AG09319 (cell line): ENCODE measurements around the gene CGNL1.

Source experiments
- DNase-seq: peaks from one replicate; pipeline ENCODE4 v3.0.0-alpha.2; 2010; ENCODE audit warnings: low read depth; ENCODE audit errors: extremely low read depth
- TF ChIP-seq, protein P1 (sequence below): IDR thresholded peaks from 2 replicates; pipeline ENCODE4 v1.5.1; 2011; ENCODE audit warnings: low read depth, mild to moderate bottlenecking, inconsistent platforms, low read length, moderate library complexity

The CGNL1 gene

DNA sequence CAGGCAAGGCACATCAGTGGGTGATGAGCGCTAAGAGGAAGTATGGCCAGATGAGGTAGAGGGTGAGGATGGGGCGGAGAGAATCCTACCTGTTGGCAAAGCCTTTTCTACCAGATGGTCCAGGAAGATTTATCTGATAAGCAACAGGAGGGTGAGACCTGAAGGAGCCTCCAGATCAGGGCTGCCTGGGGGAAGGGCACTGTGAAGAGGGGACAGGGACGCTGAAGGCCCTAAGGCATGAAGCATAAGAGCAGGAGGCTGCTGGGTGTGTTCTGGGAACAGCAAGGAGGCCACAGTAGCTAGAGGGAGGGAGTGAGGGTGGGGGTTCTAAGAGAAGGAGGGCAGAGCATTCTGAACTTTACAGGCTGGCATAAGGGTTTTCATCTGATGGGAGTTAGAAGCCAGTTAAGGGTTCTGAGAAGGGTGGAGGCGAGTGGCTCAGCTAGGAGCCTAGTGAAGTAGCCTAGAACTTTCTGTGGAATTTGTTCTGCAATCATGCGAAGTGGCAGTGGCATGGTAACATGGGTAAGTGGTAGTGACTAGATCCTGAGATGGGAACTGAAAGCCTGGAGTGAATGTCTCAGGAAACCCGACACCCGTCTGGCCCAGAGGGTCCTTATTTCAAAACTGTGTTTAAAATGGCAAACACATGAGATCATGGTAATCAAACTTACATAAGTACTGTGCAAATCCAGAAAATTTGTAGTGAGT, 29.9 kb downstream of the CGNL1 start:
- no peak for DNase-seq
- TF ChIP-seq, protein P1, sequence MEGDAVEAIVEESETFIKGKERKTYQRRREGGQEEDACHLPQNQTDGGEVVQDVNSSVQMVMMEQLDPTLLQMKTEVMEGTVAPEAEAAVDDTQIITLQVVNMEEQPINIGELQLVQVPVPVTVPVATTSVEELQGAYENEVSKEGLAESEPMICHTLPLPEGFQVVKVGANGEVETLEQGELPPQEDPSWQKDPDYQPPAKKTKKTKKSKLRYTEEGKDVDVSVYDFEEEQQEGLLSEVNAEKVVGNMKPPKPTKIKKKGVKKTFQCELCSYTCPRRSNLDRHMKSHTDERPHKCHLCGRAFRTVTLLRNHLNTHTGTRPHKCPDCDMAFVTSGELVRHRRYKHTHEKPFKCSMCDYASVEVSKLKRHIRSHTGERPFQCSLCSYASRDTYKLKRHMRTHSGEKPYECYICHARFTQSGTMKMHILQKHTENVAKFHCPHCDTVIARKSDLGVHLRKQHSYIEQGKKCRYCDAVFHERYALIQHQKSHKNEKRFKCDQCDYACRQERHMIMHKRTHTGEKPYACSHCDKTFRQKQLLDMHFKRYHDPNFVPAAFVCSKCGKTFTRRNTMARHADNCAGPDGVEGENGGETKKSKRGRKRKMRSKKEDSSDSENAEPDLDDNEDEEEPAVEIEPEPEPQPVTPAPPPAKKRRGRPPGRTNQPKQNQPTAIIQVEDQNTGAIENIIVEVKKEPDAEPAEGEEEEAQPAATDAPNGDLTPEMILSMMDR = no peak

GRCh38 chr15:57410373-57410772, 34.1 kb downstream of the CGNL1 start:
- TF ChIP-seq, protein P1 = no peak
- no peak for DNase-seq

DNA sequence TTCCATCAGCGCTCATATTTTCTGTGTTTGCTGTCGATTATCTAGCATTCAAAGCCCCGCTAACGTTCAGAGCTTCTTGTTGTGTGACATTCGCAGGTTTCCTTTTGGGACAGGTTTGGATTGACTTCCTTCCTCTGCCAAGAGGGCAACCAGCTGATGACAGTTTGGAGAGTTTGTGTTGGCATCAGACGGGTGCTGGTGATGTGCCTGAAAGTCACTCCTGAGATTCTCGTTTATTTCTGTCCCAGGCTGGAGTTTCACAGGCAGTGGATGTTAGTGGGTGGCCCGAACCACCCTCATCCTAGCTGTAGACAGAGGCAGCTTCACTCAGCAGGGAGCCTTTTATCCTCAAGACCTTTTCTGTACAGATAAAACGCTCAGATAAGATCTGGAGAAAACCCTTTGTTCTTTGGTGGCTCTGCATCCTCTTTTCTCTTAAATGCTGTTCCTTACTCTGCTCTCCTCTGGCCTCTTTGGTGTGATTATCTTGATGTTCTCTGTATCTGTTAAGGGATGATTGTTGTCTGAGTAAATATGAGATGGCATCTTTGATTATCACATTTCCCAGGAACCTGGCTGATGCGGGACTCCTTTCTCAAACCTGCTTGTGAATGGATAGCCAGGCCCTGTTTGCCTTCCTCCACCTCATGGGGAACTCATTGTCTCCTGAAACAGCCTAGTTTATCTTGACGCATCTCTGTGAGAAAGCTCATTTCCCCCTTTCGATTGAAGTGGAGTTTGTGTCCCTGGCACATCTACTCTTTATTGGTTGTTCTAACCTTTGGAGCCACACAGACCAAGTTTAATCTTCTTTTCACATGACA, 35.9 kb downstream of the CGNL1 start:
- DNase-seq = no peak
- TF ChIP-seq, protein P1 = no peak

- no peak for DNase-seq
- TF ChIP-seq, protein P1 = no peak
These were observed 39.3 kb downstream of the CGNL1 start for GRCh38 chr15:57415602-57416001.

DNA sequence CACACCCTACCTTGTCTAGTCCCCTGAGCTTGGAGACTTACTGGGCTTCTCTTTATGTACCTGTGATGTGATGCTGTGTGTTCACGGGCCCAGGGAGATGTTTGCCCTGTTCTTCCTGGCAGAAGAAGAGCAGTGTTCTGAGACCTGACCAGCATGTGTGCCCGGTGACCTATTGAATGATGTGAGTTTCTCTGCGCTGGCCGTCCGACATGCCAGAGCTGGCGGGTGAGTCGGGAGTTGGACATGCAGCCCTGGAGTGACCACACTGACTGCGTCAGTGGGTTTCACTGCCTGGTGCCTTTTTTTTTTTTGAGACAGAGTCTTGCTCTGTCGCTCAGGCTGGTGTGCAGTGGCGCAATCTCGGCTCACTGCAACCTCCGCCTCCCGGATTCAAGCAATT, 42.3 kb downstream of the CGNL1 start:
- DNase-seq = no peak
- TF ChIP-seq, protein P1 = no peak

GRCh38 chr15:57419335-57419734, 43.0 kb downstream of the CGNL1 start:
- TF ChIP-seq, protein P1 = no peak
- DNase-seq = no peak

- TF ChIP-seq, protein P1 = no peak
- DNase-seq = no peak
These were observed 44.8 kb downstream of the CGNL1 start for GRCh38 chr15:57421110-57421509.
